ENCODE data around the gene RFPL3. TPM values are rescaled to one million over a fixed set of nuclear protein-coding genes. Genes with fewer than 3 reads are reported as not detected.

Gene RFPL3
- total RNA-seq, 1 donor from 2014 or later, result not detected

GRCh38 chr22:32404021-32404420 lies 46.4 kb downstream of the RFPL3 start:
- peaks cover 98% of the 10 kb centered on the region for H3K36me3 ChIP-seq
- no peak for TF ChIP-seq CTCF (IDR thresholded peaks at IDR 0.05)

GRCh38 chr22:32407312-32407711 lies 49.6 kb downstream of the RFPL3 start:
- ATAC-seq (no peak), DNase-seq (no peak)
- H3K9me3 ChIP-seq, result no peaks in the 10 kb centered on the region
- no peak overlapping the region for H3K4me3 ChIP-seq
- no peak for TF ChIP-seq CTCF (IDR thresholded peaks at IDR 0.05)
- H3K4me1 ChIP-seq, result peaks cover 23% of the 10 kb centered on the region
- H3K27ac ChIP-seq, result peak overlapping the region; percentile 31
- H3K36me3 ChIP-seq, result peaks cover 69% of the 10 kb centered on the region
- no peaks in the 10 kb centered on the region for H3K27me3 ChIP-seq (ENCODE audit: low read depth)
- intact Hi-C loops (cut with DNase I), result no loop called here

More at GRCh38 chr22:32404021-32404420, 46.4 kb downstream of the RFPL3 start:
- Histone ChIP-seq H3K4me1 (no peaks in the 10 kb centered on the region), H3K27ac (no peak overlapping the region), H3K9me3 (no peaks in the 10 kb centered on the region), H3K27me3 (ENCODE audit: low read depth) (no peaks in the 10 kb centered on the region), H3K4me3 (no peak overlapping the region)
- intact Hi-C loops (cut with DNase I), result no loop called here
- ATAC-seq, result no peak
- DNase-seq, result no peak

GRCh38 chr22:32407936-32408335 lies 50.3 kb downstream of the RFPL3 start:
- H3K4me1 ChIP-seq, result peaks cover 23% of the 10 kb centered on the region
- peaks cover 63% of the 10 kb centered on the region for H3K36me3 ChIP-seq
- no peaks in the 10 kb centered on the region for H3K9me3 ChIP-seq
- no peaks in the 10 kb centered on the region for H3K27me3 ChIP-seq (ENCODE audit: low read depth)
- ATAC-seq, result no peak
- DNase-seq, result no peak
- H3K27ac ChIP-seq, result peak overlapping the region; percentile 31
- no peak overlapping the region for H3K4me3 ChIP-seq
- intact Hi-C loops (cut with DNase I), result no loop called here
- no peak for TF ChIP-seq CTCF (IDR thresholded peaks at IDR 0.05)

- DNase-seq, result no peak
- H3K4me1 ChIP-seq, result peaks cover 23% of the 10 kb centered on the region
- TF ChIP-seq CTCF (IDR thresholded peaks at IDR 0.05), result no peak
- intact Hi-C loops (cut with DNase I), result no loop called here
- H3K27ac ChIP-seq, result no peak overlapping the region
- ATAC-seq, result no peak
- peaks cover 42% of the 10 kb centered on the region for H3K36me3 ChIP-seq
- H3K4me3 ChIP-seq, result no peak overlapping the region
- no peaks in the 10 kb centered on the region for H3K9me3 ChIP-seq
- H3K27me3 ChIP-seq (ENCODE audit: low read depth), result no peaks in the 10 kb centered on the region
Measured at GRCh38 chr22:32409977-32410376, 52.3 kb downstream of the RFPL3 start.

- Histone ChIP-seq H3K36me3 (peaks cover 37% of the 10 kb centered on the region), H3K27ac (no peak overlapping the region), H3K4me1 (peaks cover 23% of the 10 kb centered on the region), H3K4me3 (peak overlapping the region; percentile 94), H3K27me3 (ENCODE audit: low read depth) (no peaks in the 10 kb centered on the region), H3K9me3 (no peaks in the 10 kb centered on the region)
- TF ChIP-seq CTCF (IDR thresholded peaks at IDR 0.05), result no peak
- ATAC-seq, result no peak
- intact Hi-C loops (cut with DNase I), result no loop called here
- DNase-seq, result no peak
Measured at GRCh38 chr22:32410459-32410858, 52.8 kb downstream of the RFPL3 start.

Other genes starting within 250 kb of the RFPL3 start
- not detected for gene C22orf42, start 198.6 kb upstream of the RFPL3 start, total RNA-seq
- not detected for gene RFPL2, start 152.8 kb upstream of the RFPL3 start, total RNA-seq
- 1.4 TPM for gene SLC5A4, start 102.5 kb upstream of the RFPL3 start, total RNA-seq
- 58.2 TPM for gene RTCB, start 54.4 kb downstream of the RFPL3 start, total RNA-seq
- not detected for gene BPIFC, start 106.6 kb downstream of the RFPL3 start, total RNA-seq
- gene FBXO7, start 116.9 kb downstream of the RFPL3 start, total RNA-seq, result 93.2 TPM

All from lower lobe of right lung (tissue), 2 donors.